Spleen (tissue), 11 donors: ENCODE results near the gene PAX6. TPM values are rescaled to one million over a fixed set of nuclear protein-coding genes. Genes with fewer than 3 reads are reported as not detected.

Source experiments
- DNase-seq: peaks from one replicate; pipeline ENCODE4 v3.0.0-alpha.2; 2020
- H3K27ac ChIP-seq, 8 donors: fragments of 200-600 bp; sonication (generic) in 7 of 8; 1 replicate in 4 of 8; 2 replicates in 4 of 8; pipeline versions ENCODE4 v1.5.0 to v1.8.0; 2016 to 2021; ENCODE audit warnings: inconsistent platforms in 4 of 8, mild to moderate bottlenecking in 4 of 8, moderate library complexity in 1 of 8
- H3K27me3 ChIP-seq, 7 donors: fragments of 200-600 bp; sonication (generic) in 6 of 7; replicated peaks in 1 of 7; 1 replicate in 4 of 7; 2 replicates in 3 of 7; pipeline versions ENCODE4 v1.5.0 to v1.8.0; 2016 to 2021; ENCODE audit warnings: inconsistent platforms in 3 of 7, mild to moderate bottlenecking in 1 of 7
- H3K36me3 ChIP-seq, 6 donors: fragments of 200-600 bp; sonication (generic) in 5 of 6; 1 replicate in 4 of 6; 2 replicates in 2 of 6; pipeline versions ENCODE4 v1.5.0 to v1.8.0; 2016 to 2021; ENCODE audit warnings: inconsistent platforms in 2 of 6
- H3K4me1 ChIP-seq, 6 donors: fragments of 200-600 bp; sonication (generic) in 5 of 6; 1 replicate in 3 of 6; 2 replicates in 3 of 6; pipeline versions ENCODE4 v1.5.0 to v1.8.0; 2016 to 2021; ENCODE audit warnings: inconsistent platforms in 3 of 6
- H3K4me3 ChIP-seq, 8 donors: fragments of 200-600 bp; sonication (generic) in 7 of 8; 1 replicate in 4 of 8; 2 replicates in 4 of 8; pipeline versions ENCODE4 v1.5.0 to v1.8.0; 2016 to 2021; ENCODE audit warnings: inconsistent platforms in 4 of 8, mild to moderate bottlenecking in 4 of 8, moderate library complexity in 2 of 8
- H3K9me3 ChIP-seq, 8 donors: fragments of 200-600 bp; sonication (generic) in 7 of 8; 1 replicate in 4 of 8; 2 replicates in 4 of 8; pipeline versions ENCODE4 v1.5.0 to v1.8.0; 2016 to 2021; ENCODE audit warnings: inconsistent platforms in 4 of 8
- POLR2A ChIP-seq, 3 donors: fragments of 450-650 bp; IDR thresholded peaks; one replicate each; pipeline ENCODE4 v1.5.1; 2017; ENCODE audit warnings: antibody characterized with exemption in 3 of 3, mild to moderate bottlenecking in 1 of 3
- POLR2AphosphoS5 ChIP-seq, 3 donors: sonication (generic); formaldehyde crosslinking; IDR thresholded peaks; one replicate each; pipeline ENCODE4 v1.5.1; 2017; ENCODE audit warnings: antibody characterized with exemption in 3 of 3
- WGBS, 5 donors: extraction: QIAGEN DNeasy Blood & Tissue Kit in 3 of 5; methylation state at CpG; one replicate each; pipeline versions ENCODE4 v1.1.5 to v1.1.7; 2013 to 2018; 5-methylcytosine and 5-hydroxymethylcytosine counted together
- intact Hi-C: fragments of 100-400 bp; cut with DNase I; formaldehyde crosslinking; loops from one replicate; pipeline ENCODE4 v1.15.0; 2023; ENCODE audit warnings: low total_unique reads
- polyA plus RNA-seq, 3 donors: library from polyadenylated mRNA; stranded (reverse); fragments of 200-250 nt; gene quantifications; one replicate each; pipeline ENCODE4 v1.2.1, GENCODE V29; 2013
- total RNA-seq, 7 donors: library from RNA; depleted of rRNA in 3 of 7; stranded (reverse); fragments of >200 nt in 3 of 7; fragmentation: NEBNext Ultra II Directional in 4 of 7; extraction: Animal tissue kit (Norgen Biotek cat#: 25700) in 4 of 7; gene quantifications; one replicate each; pipeline versions ENCODE4 v1.1.0 to v1.2.1, GENCODE V29; 2016 to 2021
- TF ChIP-seq, protein P1 (sequence below), 11 experiments: fragments of 200-600 bp in 7 of 11; fragments of 450-650 bp in 4 of 11; sonication (generic) in 4 of 11; IDR thresholded peaks in 8 of 11; conservative IDR thresholded peaks in 3 of 11; 1 replicate in 7 of 11; 2 replicates in 4 of 11; pipeline versions ENCODE4 v1.4.0 to v1.8.0; 2016 to 2021; ENCODE audit warnings: antibody characterized with exemption in 11 of 11, inconsistent platforms in 4 of 11, mild to moderate bottlenecking in 1 of 11
- donor health status: healthy with polysubstance abuse.
- donor health status: DM: no; HTN: no; CAD: no; lungs with moderate emphysema.
- donor health status: DM: no; HTN: no; CAD: no.
- donor health status: Bipolar disorder and iron deficiency.
- donor health status: healthy.
- donor health status: DM: no; HTN: no; CAD: no.
- donor health status: DM: yes; HTN: yes; CAD: no.

The PAX6 gene
- total and polyA plus RNA-seq, 10 donors, result 0.02 to 0.05 TPM; not detected in 8

DNA sequence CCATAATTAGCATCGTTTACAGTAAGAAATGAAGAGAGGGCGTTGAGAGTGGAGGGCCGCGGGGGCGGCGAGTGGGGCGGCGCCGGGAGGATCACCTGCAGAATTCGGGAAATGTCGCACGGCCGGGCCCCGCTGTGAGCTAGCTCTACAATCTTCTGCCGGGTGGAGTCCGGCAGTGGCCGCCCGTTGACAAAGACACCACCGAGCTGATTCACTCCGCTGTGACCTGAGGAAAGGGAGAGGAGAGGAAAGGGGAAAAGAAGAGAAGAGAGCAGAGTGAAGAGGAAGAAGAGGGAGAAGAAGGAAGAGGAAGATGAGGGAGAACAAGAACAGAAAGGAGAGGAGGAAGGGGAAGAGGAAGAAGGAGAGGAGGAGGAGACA, 8.5 kb downstream of the PAX6 start:
- no peak overlapping the region for H3K4me3 ChIP-seq
- no peak overlapping the region for H3K27ac ChIP-seq
- no peaks in the 10 kb centered on the region for H3K36me3 ChIP-seq
- WGBS, 5 donors, result 6 to 14% (median 10%) methylated on average over 20 of the region's 20 CpGs
- DNase-seq, result peak; percentile 66
- H3K4me1 ChIP-seq, result peaks cover 13 to 61% (median 38%) of the 10 kb centered on the region in 6 donors
- H3K27me3 ChIP-seq, result peaks cover 41 to 100% (median 98%) of the 10 kb centered on the region in 7 donors
- H3K9me3 ChIP-seq, result peaks cover 0 to 21% (median 0%) of the 10 kb centered on the region in 8 donors
- intact Hi-C loops, result no loop called here
- no peak for TF ChIP-seq POLR2AphosphoS5 (IDR thresholded peaks at IDR 0.05)
- TF ChIP-seq, protein P1, sequence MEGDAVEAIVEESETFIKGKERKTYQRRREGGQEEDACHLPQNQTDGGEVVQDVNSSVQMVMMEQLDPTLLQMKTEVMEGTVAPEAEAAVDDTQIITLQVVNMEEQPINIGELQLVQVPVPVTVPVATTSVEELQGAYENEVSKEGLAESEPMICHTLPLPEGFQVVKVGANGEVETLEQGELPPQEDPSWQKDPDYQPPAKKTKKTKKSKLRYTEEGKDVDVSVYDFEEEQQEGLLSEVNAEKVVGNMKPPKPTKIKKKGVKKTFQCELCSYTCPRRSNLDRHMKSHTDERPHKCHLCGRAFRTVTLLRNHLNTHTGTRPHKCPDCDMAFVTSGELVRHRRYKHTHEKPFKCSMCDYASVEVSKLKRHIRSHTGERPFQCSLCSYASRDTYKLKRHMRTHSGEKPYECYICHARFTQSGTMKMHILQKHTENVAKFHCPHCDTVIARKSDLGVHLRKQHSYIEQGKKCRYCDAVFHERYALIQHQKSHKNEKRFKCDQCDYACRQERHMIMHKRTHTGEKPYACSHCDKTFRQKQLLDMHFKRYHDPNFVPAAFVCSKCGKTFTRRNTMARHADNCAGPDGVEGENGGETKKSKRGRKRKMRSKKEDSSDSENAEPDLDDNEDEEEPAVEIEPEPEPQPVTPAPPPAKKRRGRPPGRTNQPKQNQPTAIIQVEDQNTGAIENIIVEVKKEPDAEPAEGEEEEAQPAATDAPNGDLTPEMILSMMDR (IDR thresholded peaks at IDR 0.05 in 8 of 11, conservative IDR thresholded peaks at IDR 0.05 in 3 of 11), result no peak
- TF ChIP-seq POLR2A (IDR thresholded peaks at IDR 0.05), result no peak

GRCh38 chr11:31802000-31802551, 9.0 kb downstream of the PAX6 start:
- intact Hi-C loops, result no loop called here
- H3K27me3 ChIP-seq, result peaks cover 36 to 100% (median 98%) of the 10 kb centered on the region in 7 donors
- H3K9me3 ChIP-seq, result peaks cover 0 to 21% (median 0%) of the 10 kb centered on the region in 8 donors
- no peak overlapping the region for H3K27ac ChIP-seq
- no peaks in the 10 kb centered on the region for H3K36me3 ChIP-seq
- 11 to 16% (median 15%) methylated on average over 6 of the region's 6 CpGs for WGBS, 5 donors
- DNase-seq, result no peak
- peaks cover 13 to 64% (median 41%) of the 10 kb centered on the region in 6 donors for H3K4me1 ChIP-seq
- TF ChIP-seq POLR2A (IDR thresholded peaks at IDR 0.05) (no peak), POLR2AphosphoS5 (IDR thresholded peaks at IDR 0.05) (no peak)
- TF ChIP-seq, protein P1 (IDR thresholded peaks at IDR 0.05 in 8 of 11, conservative IDR thresholded peaks at IDR 0.05 in 3 of 11), result no peak
- no peak overlapping the region for H3K4me3 ChIP-seq

GRCh38 chr11:31801298-31801702, 9.8 kb downstream of the PAX6 start:
- Histone ChIP-seq H3K4me3 (no peak overlapping the region), H3K36me3 (no peaks in the 10 kb centered on the region), H3K4me1 (peaks cover 13 to 64% (median 40%) of the 10 kb centered on the region in 6 donors), H3K27me3 (peaks cover 31 to 100% (median 98%) of the 10 kb centered on the region in 7 donors), H3K9me3 (peaks cover 0 to 21% (median 0%) of the 10 kb centered on the region in 8 donors), H3K27ac (no peak overlapping the region)
- WGBS, 5 donors, result 14 to 19% (median 17%) methylated on average over 9 of the region's 9 CpGs
- TF ChIP-seq POLR2AphosphoS5 (IDR thresholded peaks at IDR 0.05) (no peak), POLR2A (IDR thresholded peaks at IDR 0.05) (no peak)
- TF ChIP-seq, protein P1 (IDR thresholded peaks at IDR 0.05 in 8 of 11, conservative IDR thresholded peaks at IDR 0.05 in 3 of 11), result no peak
- no peak for DNase-seq
- intact Hi-C loops, result no loop called here

- WGBS, 5 donors, result 10 to 20% (median 12%) methylated on average over 19 to 23 of the region's 23 CpGs
- DNase-seq, result no peak
These were observed 10.5 kb downstream of the PAX6 start for GRCh38 chr11:31800398-31801265.

More at GRCh38 chr11:31800398-31801265, 10.5 kb downstream of the PAX6 start:
- no peaks in the 10 kb centered on the region for H3K36me3 ChIP-seq
- H3K4me3 ChIP-seq, result no peak overlapping the region
- no peak for TF ChIP-seq POLR2A (IDR thresholded peaks at IDR 0.05)
- TF ChIP-seq, protein P1 (IDR thresholded peaks at IDR 0.05 in 8 of 11, conservative IDR thresholded peaks at IDR 0.05 in 3 of 11), result no peak
- TF ChIP-seq POLR2AphosphoS5 (IDR thresholded peaks at IDR 0.05), result no peak
- peaks cover 0 to 21% (median 0%) of the 10 kb centered on the region in 8 donors for H3K9me3 ChIP-seq
- H3K27me3 ChIP-seq, result peaks cover 24 to 100% (median 98%) of the 10 kb centered on the region in 7 donors
- no peak overlapping the region for H3K27ac ChIP-seq
- intact Hi-C loops, result no loop called here
- H3K4me1 ChIP-seq, result peaks cover 13 to 57% (median 38%) of the 10 kb centered on the region in 6 donors
